ENCODE measurements around the gene SURF4. TPM values are rescaled to one million over a fixed set of nuclear protein-coding genes. Genes with fewer than 3 reads are reported as not detected.
"Not testable (repeated sequence)": the region's sequence is repeated elsewhere in the genome, so short reads cannot be mapped to it uniquely, and the experiment has no call there.

Gene SURF4
- total RNA-seq, 1 donor from 2014 or later = 190 TPM

- Mint-ChIP-seq H3K27me3 (ENCODE audit: unreplicated experiment) (peaks cover 18% of the 10 kb centered on the region), H3K27ac (ENCODE audit: unreplicated experiment) (no peak overlapping the region), H3K36me3 (ENCODE audit: unreplicated experiment) (no peaks in the 10 kb centered on the region), H3K9me3 (ENCODE audit: unreplicated experiment) (no peaks in the 10 kb centered on the region), H3K4me3 (ENCODE audit: unreplicated experiment) (no peak overlapping the region), H3K4me1 (ENCODE audit: unreplicated experiment) (no peaks in the 10 kb centered on the region)
- TF ChIP-seq, protein P1, sequence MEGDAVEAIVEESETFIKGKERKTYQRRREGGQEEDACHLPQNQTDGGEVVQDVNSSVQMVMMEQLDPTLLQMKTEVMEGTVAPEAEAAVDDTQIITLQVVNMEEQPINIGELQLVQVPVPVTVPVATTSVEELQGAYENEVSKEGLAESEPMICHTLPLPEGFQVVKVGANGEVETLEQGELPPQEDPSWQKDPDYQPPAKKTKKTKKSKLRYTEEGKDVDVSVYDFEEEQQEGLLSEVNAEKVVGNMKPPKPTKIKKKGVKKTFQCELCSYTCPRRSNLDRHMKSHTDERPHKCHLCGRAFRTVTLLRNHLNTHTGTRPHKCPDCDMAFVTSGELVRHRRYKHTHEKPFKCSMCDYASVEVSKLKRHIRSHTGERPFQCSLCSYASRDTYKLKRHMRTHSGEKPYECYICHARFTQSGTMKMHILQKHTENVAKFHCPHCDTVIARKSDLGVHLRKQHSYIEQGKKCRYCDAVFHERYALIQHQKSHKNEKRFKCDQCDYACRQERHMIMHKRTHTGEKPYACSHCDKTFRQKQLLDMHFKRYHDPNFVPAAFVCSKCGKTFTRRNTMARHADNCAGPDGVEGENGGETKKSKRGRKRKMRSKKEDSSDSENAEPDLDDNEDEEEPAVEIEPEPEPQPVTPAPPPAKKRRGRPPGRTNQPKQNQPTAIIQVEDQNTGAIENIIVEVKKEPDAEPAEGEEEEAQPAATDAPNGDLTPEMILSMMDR (IDR thresholded peaks at IDR 0.05) = no peak
- DNase-seq (ENCODE audit: extremely low spot score, unreplicated experiment) = no peak
These were observed 22.0 kb upstream of the SURF4 start for GRCh38 chr9:133397895-133398294.

DNA sequence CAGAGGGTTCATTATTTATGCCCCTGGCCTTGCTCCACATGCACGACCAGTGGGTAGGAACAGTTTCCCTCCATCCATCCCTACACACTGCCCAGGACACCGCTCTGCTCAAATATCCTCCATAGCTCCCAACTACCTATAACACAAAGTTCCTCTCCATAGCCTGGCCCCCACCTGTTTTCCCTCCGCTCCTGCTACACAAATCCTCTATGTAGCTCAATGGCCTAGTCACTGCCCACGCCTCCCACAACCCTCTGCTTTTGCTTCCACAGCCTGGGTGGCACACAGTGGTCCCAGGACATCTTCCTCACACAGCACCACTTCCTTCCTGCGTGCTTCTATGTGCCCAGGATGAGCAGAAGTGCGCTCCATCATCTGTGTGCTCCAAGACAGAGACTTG lies 21.5 kb upstream of the SURF4 start:
- no peaks in the 10 kb centered on the region for H3K36me3 Mint-ChIP-seq (ENCODE audit: unreplicated experiment)
- H3K9me3 Mint-ChIP-seq (ENCODE audit: unreplicated experiment) = no peaks in the 10 kb centered on the region
- TF ChIP-seq, protein P1 (IDR thresholded peaks at IDR 0.05) = no peak
- H3K4me3 Mint-ChIP-seq (ENCODE audit: unreplicated experiment) = no peak overlapping the region
- H3K27ac Mint-ChIP-seq (ENCODE audit: unreplicated experiment) = no peak overlapping the region
- DNase-seq (ENCODE audit: extremely low spot score, unreplicated experiment) = no peak
- H3K27me3 Mint-ChIP-seq (ENCODE audit: unreplicated experiment) = peaks cover 18% of the 10 kb centered on the region
- no peaks in the 10 kb centered on the region for H3K4me1 Mint-ChIP-seq (ENCODE audit: unreplicated experiment)

- no peak for DNase-seq (ENCODE audit: extremely low spot score, unreplicated experiment)
- TF ChIP-seq, protein P1 (IDR thresholded peaks at IDR 0.05) = peak; percentile 32
- Mint-ChIP-seq H3K27me3 (ENCODE audit: unreplicated experiment) (peaks cover 18% of the 10 kb centered on the region), H3K4me3 (ENCODE audit: unreplicated experiment) (no peak overlapping the region), H3K9me3 (ENCODE audit: unreplicated experiment) (no peaks in the 10 kb centered on the region), H3K36me3 (ENCODE audit: unreplicated experiment) (no peaks in the 10 kb centered on the region), H3K4me1 (ENCODE audit: unreplicated experiment) (no peaks in the 10 kb centered on the region), H3K27ac (ENCODE audit: unreplicated experiment) (no peak overlapping the region)
These were observed 21.1 kb upstream of the SURF4 start for GRCh38 chr9:133396952-133397351.

GRCh38 chr9:133394687-133395271 lies 18.9 kb upstream of the SURF4 start:
- Mint-ChIP-seq H3K36me3 (ENCODE audit: unreplicated experiment) (no peaks in the 10 kb centered on the region), H3K27me3 (ENCODE audit: unreplicated experiment) (peaks cover 20% of the 10 kb centered on the region), H3K4me3 (ENCODE audit: unreplicated experiment) (no peak overlapping the region), H3K27ac (ENCODE audit: unreplicated experiment) (no peak overlapping the region), H3K9me3 (ENCODE audit: unreplicated experiment) (no peaks in the 10 kb centered on the region), H3K4me1 (ENCODE audit: unreplicated experiment) (no peaks in the 10 kb centered on the region)
- DNase-seq (ENCODE audit: extremely low spot score, unreplicated experiment) = no peak
- TF ChIP-seq, protein P1 (IDR thresholded peaks at IDR 0.05) = no peak

GRCh38 chr9:133393399-133393798 lies 17.5 kb upstream of the SURF4 start:
- TF ChIP-seq, protein P1 (IDR thresholded peaks at IDR 0.05) = no peak
- DNase-seq (ENCODE audit: extremely low spot score, unreplicated experiment) = no peak
- peaks cover 20% of the 10 kb centered on the region for H3K27me3 Mint-ChIP-seq (ENCODE audit: unreplicated experiment)
- no peaks in the 10 kb centered on the region for H3K4me1 Mint-ChIP-seq (ENCODE audit: unreplicated experiment)
- H3K9me3 Mint-ChIP-seq (ENCODE audit: unreplicated experiment) = no peaks in the 10 kb centered on the region
- no peak overlapping the region for H3K27ac Mint-ChIP-seq (ENCODE audit: unreplicated experiment)
- H3K36me3 Mint-ChIP-seq (ENCODE audit: unreplicated experiment) = no peaks in the 10 kb centered on the region
- H3K4me3 Mint-ChIP-seq (ENCODE audit: unreplicated experiment) = no peak overlapping the region

GRCh38 chr9:133392308-133392707 lies 16.4 kb upstream of the SURF4 start:
- not testable (repeated sequence) for H3K4me3 Mint-ChIP-seq (ENCODE audit: unreplicated experiment); H3K27ac Mint-ChIP-seq (ENCODE audit: unreplicated experiment); DNase-seq (ENCODE audit: extremely low spot score, unreplicated experiment); H3K36me3 Mint-ChIP-seq (ENCODE audit: unreplicated experiment); H3K9me3 Mint-ChIP-seq (ENCODE audit: unreplicated experiment); H3K4me1 Mint-ChIP-seq (ENCODE audit: unreplicated experiment)
- peaks cover 16% of the 10 kb centered on the region for H3K27me3 Mint-ChIP-seq (ENCODE audit: unreplicated experiment)

GRCh38 chr9:133391449-133391848 lies 15.6 kb upstream of the SURF4 start:
- not testable (repeated sequence) for H3K4me1 Mint-ChIP-seq (ENCODE audit: unreplicated experiment); DNase-seq (ENCODE audit: extremely low spot score, unreplicated experiment); H3K27ac Mint-ChIP-seq (ENCODE audit: unreplicated experiment); H3K9me3 Mint-ChIP-seq (ENCODE audit: unreplicated experiment); H3K36me3 Mint-ChIP-seq (ENCODE audit: unreplicated experiment); H3K4me3 Mint-ChIP-seq (ENCODE audit: unreplicated experiment)
- peaks cover 14% of the 10 kb centered on the region for H3K27me3 Mint-ChIP-seq (ENCODE audit: unreplicated experiment)

Data from osteocyte (in vitro differentiated cells).